HepG2 (cell line): Measurements from ENCODE around the gene VIM. TPM values are rescaled to one million over a fixed set of nuclear protein-coding genes. Genes with fewer than 3 reads are reported as not detected.

Experiments used
- ATAC-seq: fragments of 200-7000 bp; cut with Tn5 transposase; 3 replicates; pipeline ENCODE4 v1.9.1; 2020; ENCODE audit warnings: mild to moderate bottlenecking, moderate library complexity
- BruUV-seq: library from RNA; stranded (reverse); fragments of 400-500 nt; replicated peaks from 2 replicates; lab custom pipeline; 2021; lab: Mats Ljungman, UMichigan
- CTCF ChIA-PET: fragments of 300-600 bp; formaldehyde crosslinking; extraction: SDS; loops from one replicate; lab custom pipeline; 2021; ENCODE audit warnings: low total read pairs, inconsistent platforms, low intra/inter-chr PET ratio; lab: Yijun Ruan, JAX
- POLR2A ChIA-PET: fragments of 350-600 bp; sonication (Branson Sonifier 250); formaldehyde crosslinking; loops from one replicate; lab custom pipeline; 2020; ENCODE audit warnings: antibody characterized with exemption, inconsistent platforms; lab: Yijun Ruan, JAX
- DNase-seq: peaks from one replicate; pipeline ENCODE4 v3.0.0-alpha.2; 2015; ENCODE audit warnings: low spot score
- FAIRE-seq: peaks from 3 replicates; lab custom pipeline; 2011; peaks lifted over from hg19 to GRCh38; lab: Jason Lieb, UNC
- H2AFZ ChIP-seq: one replicate; pipeline ENCODE4 v1.6.1; 2011; ENCODE audit warnings: low read length, inconsistent platforms
- H3K27ac ChIP-seq: fragments of 300-600 bp; 3 replicates; pipeline ENCODE4 v1.8.0; 2011; ENCODE audit warnings: mixed run types, mild to moderate bottlenecking, mixed read lengths, low read length, inconsistent platforms; ENCODE audit not compliant: insufficient read depth; ENCODE audit errors: extremely low read length
- H3K27me3 ChIP-seq, 2 experiments: fragments of 200-600 bp in 1 of 2; 2 replicates in 1 of 2; 3 replicates in 1 of 2; pipeline versions ENCODE4 v1.6.0 to v1.8.0; 2011; ENCODE audit warnings: low read length in 2 of 2, mild to moderate bottlenecking in 2 of 2, moderate library complexity in 2 of 2, inconsistent platforms in 1 of 2; ENCODE audit not compliant: insufficient read depth in 2 of 2, control insufficient read depth in 1 of 2
- H3K36me3 ChIP-seq, 2 experiments: fragments of 200-600 bp in 1 of 2; replicated peaks in 1 of 2; 2 replicates in 1 of 2; 3 replicates in 1 of 2; pipeline versions ENCODE4 v1.5.1 to v1.8.0; 2011; ENCODE audit warnings: low read length in 2 of 2, inconsistent platforms in 1 of 2; ENCODE audit not compliant: insufficient read depth in 2 of 2, control insufficient read depth in 1 of 2
- H3K4me1 ChIP-seq: 2 replicates; pipeline ENCODE4 v1.5.1; 2012; ENCODE audit warnings: low read length, inconsistent platforms; ENCODE audit not compliant: insufficient read depth
- H3K4me2 ChIP-seq: 2 replicates; pipeline ENCODE4 v1.6.0; 2011; ENCODE audit warnings: low read depth, low read length, inconsistent platforms
- H3K4me3 ChIP-seq, 3 experiments: fragments of 200-600 bp in 1 of 3; sonication (generic), shearing (Covaris generic) in 1 of 3; replicated peaks in 1 of 3; 2 replicates each; pipeline ENCODE4 v1.5.1; 2011 to 2016; ENCODE audit warnings: low read length in 3 of 3, inconsistent platforms in 2 of 3, low read depth in 2 of 3, mild to moderate bottlenecking in 2 of 3, control low read depth in 1 of 3, mixed read lengths in 1 of 3; ENCODE audit not compliant: insufficient read depth in 1 of 3
- H3K79me2 ChIP-seq: one replicate; pipeline ENCODE4 v1.6.1; 2011; ENCODE audit warnings: low read length, inconsistent platforms; ENCODE audit not compliant: insufficient read depth
- H3K9ac ChIP-seq: 2 replicates; pipeline ENCODE4 v1.6.0; 2011; ENCODE audit warnings: mild to moderate bottlenecking, low read depth, low read length, inconsistent platforms; ENCODE audit not compliant: insufficient read depth
- H3K9me3 ChIP-seq: 2 replicates; pipeline ENCODE4 v1.5.1; 2012; ENCODE audit warnings: mild to moderate bottlenecking, low read length
- H4K20me1 ChIP-seq: 2 replicates; pipeline ENCODE4 v1.6.0; 2011; ENCODE audit warnings: inconsistent platforms, mild to moderate bottlenecking, low read length, moderate library complexity; ENCODE audit not compliant: insufficient read depth
- CC2D1A ChIP-seq: sonication (generic); formaldehyde crosslinking; IDR thresholded peaks from 2 replicates; pipeline ENCODE4 v1.8.1; 2023; ENCODE audit warnings: mild to moderate bottlenecking, missing genetic modification reagents
- HOXA3 ChIP-seq: sonication (generic); formaldehyde crosslinking; IDR thresholded peaks from 2 replicates; pipeline ENCODE4 v1.5.0; 2020; ENCODE audit warnings: missing genetic modification reagents
- IRF1 ChIP-seq: sonication (generic); formaldehyde crosslinking; IDR thresholded peaks from 2 replicates; pipeline ENCODE4 v1.4.0; 2020; ENCODE audit warnings: low read depth, mild to moderate bottlenecking, missing genetic modification reagents
- MAFF ChIP-seq: IDR thresholded peaks from 2 replicates; pipeline ENCODE4 v1.6.1; 2011; ENCODE audit warnings: low read depth, low read length, improper control_type of control experiment
- MAFK ChIP-seq, 2 experiments: IDR thresholded peaks in 1 of 2; conservative IDR thresholded peaks in 1 of 2; 2 replicates each; pipeline ENCODE4 v1.6.1; 2011; ENCODE audit warnings: improper control_type of control experiment in 2 of 2, low read length in 2 of 2
- MXD4 ChIP-seq: IDR thresholded peaks from 2 replicates; pipeline ENCODE4 v1.6.1; 2016; ENCODE audit warnings: mild to moderate bottlenecking, missing biosample characterization, missing genetic modification reagents
- RBFOX2 ChIP-seq: fragments of 200-400 bp; formaldehyde crosslinking; IDR thresholded peaks from 2 replicates; pipeline ENCODE4 v1.6.1; 2017; ENCODE audit warnings: low read depth, mild to moderate bottlenecking, low read length
- REXO4 ChIP-seq: sonication (generic); formaldehyde crosslinking; IDR thresholded peaks from 2 replicates; pipeline ENCODE4 v1.8.0; 2022; ENCODE audit warnings: missing genetic modification reagents, mild to moderate bottlenecking, borderline replicate concordance
- RORA ChIP-seq: sonication (generic); formaldehyde crosslinking; IDR thresholded peaks from 2 replicates; pipeline ENCODE4 v1.5.0; 2020; ENCODE audit warnings: mild to moderate bottlenecking, missing genetic modification reagents, moderate library complexity
- SRSF9 ChIP-seq: fragments of 200-400 bp; formaldehyde crosslinking; IDR thresholded peaks from 2 replicates; pipeline ENCODE4 v1.6.1; 2018; ENCODE audit warnings: borderline replicate concordance, mild to moderate bottlenecking, low read depth, low read length; ENCODE audit not compliant: insufficient read depth, poor library complexity, severe bottlenecking
- ZFP1 ChIP-seq: IDR thresholded peaks from 2 replicates; pipeline ENCODE4 v1.6.1; 2016
- ZKSCAN1 ChIP-seq: fragments of 150-350 bp; IDR thresholded peaks from 2 replicates; pipeline ENCODE4 v1.6.1; 2014; ENCODE audit warnings: low read length
- ZMAT5 ChIP-seq: sonication (generic); formaldehyde crosslinking; IDR thresholded peaks from 2 replicates; pipeline ENCODE4 v1.5.0; 2020; ENCODE audit warnings: mild to moderate bottlenecking, low read depth, missing genetic modification reagents, borderline replicate concordance
- ZNF275 ChIP-seq: sonication (generic); formaldehyde crosslinking; IDR thresholded peaks from 2 replicates; pipeline ENCODE4 v1.8.0; 2022; ENCODE audit warnings: missing genetic modification reagents, mild to moderate bottlenecking, inconsistent platforms, borderline replicate concordance
- ZNF333 ChIP-seq: sonication (generic); formaldehyde crosslinking; IDR thresholded peaks from 2 replicates; pipeline ENCODE4 v1.4.0; 2020; ENCODE audit warnings: mild to moderate bottlenecking, missing genetic modification reagents, borderline replicate concordance
- ZNF710 ChIP-seq: sonication (generic); formaldehyde crosslinking; IDR thresholded peaks from 2 replicates; pipeline ENCODE4 v1.5.0; 2020; ENCODE audit warnings: mild to moderate bottlenecking, missing genetic modification reagents, borderline replicate concordance
- ZNF841 ChIP-seq: sonication (generic); formaldehyde crosslinking; IDR thresholded peaks from 2 replicates; pipeline ENCODE4 v1.8.1; 2023; ENCODE audit warnings: missing genetic modification reagents, borderline replicate concordance
- WGBS: methylation state at CpG from one replicate; pipeline ENCODE4 v1.1.6; 2017; ENCODE audit warnings: low lambda C conversion rate; 5-methylcytosine and 5-hydroxymethylcytosine counted together
- in situ Hi-C: cut with HindIII; loops from 2 replicates; pipeline ENCODE4 v1.10.0; 2017; ENCODE audit warnings: low pct_unique_long_range_greater_than_20kb; ENCODE audit not compliant: extremely low pct_ligation_motif_present
- intact Hi-C: fragments of 100-400 bp; cut with micrococcal nuclease; formaldehyde crosslinking; loops from one replicate; pipeline ENCODE4 v1.10.0; 2022; ENCODE audit not compliant: unreplicated experiment
- polyA plus RNA-seq, 8 experiments: library from polyadenylated mRNA; depleted of rRNA in 3 of 8; stranded (reverse) in 7 of 8; unstranded in 1 of 8; fragments of >200 nt; fragmentation: Illumina TruSeq in 4 of 8; extraction: Trizol in 4 of 8; gene quantifications; 2 replicates each; pipeline versions ENCODE4 v1.2.1 to v1.2.3, GENCODE V29; 2011 to 2016; ENCODE audit warnings: low read depth in 4 of 8, missing spikeins in 1 of 8, mixed read lengths in 1 of 8; ENCODE audit not compliant: insufficient read depth in 1 of 8
- total RNA-seq, 5 experiments: library from RNA; depleted of rRNA; stranded (reverse); fragments of >200 nt; fragmentation: Illumina TruSeq; extraction: Trizol; gene quantifications; 2 replicates each; pipeline ENCODE4 v1.2.3, GENCODE V29; 2016; ENCODE audit warnings: low read depth in 1 of 5

Gene VIM
- total and polyA plus RNA-seq, 2 of the 13 experiments (the other 11 are each of a cell fraction or from before 2014, with no cell fraction given): not detected

GRCh38 chr10:17231788-17232187 is 3.7 kb downstream of the VIM start (continued):
- TF ChIP-seq IRF1 (no peak), HOXA3 (CRISPR knock-in tag) (no peak), ZNF275 (CRISPR knock-in tag) (no peak), RORA (CRISPR knock-in tag) (no peak), ZNF333 (CRISPR knock-in tag) (no peak)

- no peaks in the 10 kb centered on the region for H3K27me3 ChIP-seq
- no peaks in the 10 kb centered on the region for H3K79me2 ChIP-seq
- H3K9ac ChIP-seq: no peak overlapping the region
- TF ChIP-seq MAFK (conservative IDR thresholded peaks at IDR 0.05 in 1 of 2, IDR thresholded peaks at IDR 0.05 in 1 of 2; ENCODE audit: low read length in 2 of 2) (peak; percentile 88 to 90), SRSF9 (no peak), MAFF (peak; percentile 87), CC2D1A (CRISPR knock-in tag) (no peak), REXO4 (no peak), ZNF333 (CRISPR knock-in tag) (no peak), RBFOX2 (no peak), ZKSCAN1 (no peak), MXD4 (CRISPR knock-in tag) (no peak), ZNF710 (no peak), ZMAT5 (CRISPR knock-in tag) (no peak), ZNF841 (CRISPR knock-in tag) (no peak), ZFP1 (CRISPR knock-in tag) (no peak)
- no peaks in the 10 kb centered on the region for H3K9me3 ChIP-seq
- BruUV-seq: no TSS peak
- peaks cover 16% of the 10 kb centered on the region; the same call in 1 of the 2 replicates for H3K4me1 ChIP-seq
- ATAC-seq (no peak), FAIRE-seq (no peak), DNase-seq (no peak)
- CTCF ChIA-PET: no interaction called here
- no peaks in the 10 kb centered on the region for H4K20me1 ChIP-seq
- POLR2A ChIA-PET: no interaction called here
- WGBS: 74% methylated on average over 3 of the region's 3 CpGs
- no peak overlapping the region for H3K27ac ChIP-seq
- no peaks in the 10 kb centered on the region for H3K36me3 ChIP-seq
- intact Hi-C loops (no loop called here), in situ Hi-C loops (loop anchor here (25.0 kb wide), 1 partner anchor 1370 kb away; the partner anchor contains the start of gene MINDY3)
- no peak overlapping the region for H3K4me3 ChIP-seq
- H3K4me2 ChIP-seq: no peak overlapping the region
- no peak overlapping the region for H2AFZ ChIP-seq
These were observed 4.4 kb downstream of the VIM start for GRCh38 chr10:17232276-17232960.
